Measurements from ENCODE around the gene DGCR6L.

DGCR6L gene

DNA sequence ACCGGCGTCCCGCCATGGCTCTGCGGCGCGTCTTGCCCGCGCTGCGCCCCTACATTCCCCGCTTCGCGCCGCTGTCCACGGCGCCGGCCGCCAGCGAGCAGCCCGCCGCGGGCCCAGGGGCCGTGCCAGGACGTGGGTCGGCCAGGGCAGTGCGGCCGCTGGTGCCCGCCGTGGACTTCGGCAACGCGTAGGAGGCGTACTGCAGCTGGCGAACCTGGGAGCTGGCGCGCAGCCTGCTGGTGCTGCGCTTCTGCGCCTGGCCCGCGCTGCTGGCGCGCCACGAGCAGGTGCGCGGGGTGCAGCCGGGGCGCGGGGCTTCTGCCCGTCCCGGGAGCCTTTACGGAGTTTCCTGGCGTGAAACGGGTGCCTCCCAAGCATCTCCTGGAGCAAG lies 20.1 kb downstream of the DGCR6L start:
- TF ChIP-seq CREB1 (IDR thresholded peaks at IDR 0.05; ENCODE audit: low read depth) = no peak
- TF ChIP-seq, protein P1, sequence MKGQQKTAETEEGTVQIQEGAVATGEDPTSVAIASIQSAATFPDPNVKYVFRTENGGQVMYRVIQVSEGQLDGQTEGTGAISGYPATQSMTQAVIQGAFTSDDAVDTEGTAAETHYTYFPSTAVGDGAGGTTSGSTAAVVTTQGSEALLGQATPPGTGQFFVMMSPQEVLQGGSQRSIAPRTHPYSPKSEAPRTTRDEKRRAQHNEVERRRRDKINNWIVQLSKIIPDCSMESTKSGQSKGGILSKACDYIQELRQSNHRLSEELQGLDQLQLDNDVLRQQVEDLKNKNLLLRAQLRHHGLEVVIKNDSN (IDR thresholded peaks at IDR 0.05) = no peak
- TF ChIP-seq, protein P2, sequence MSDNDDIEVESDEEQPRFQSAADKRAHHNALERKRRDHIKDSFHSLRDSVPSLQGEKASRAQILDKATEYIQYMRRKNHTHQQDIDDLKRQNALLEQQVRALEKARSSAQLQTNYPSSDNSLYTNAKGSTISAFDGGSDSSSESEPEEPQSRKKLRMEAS (IDR thresholded peaks at IDR 0.05) = peak; percentile 55; the same call in 1 of the 2 replicates
- TF ChIP-seq EP300 (IDR thresholded peaks at IDR 0.05; ENCODE audit: borderline replicate concordance) = no peak
- TF ChIP-seq EGR1 (IDR thresholded peaks at IDR 0.05) = peak; percentile 48; the same call in 1 of the 2 replicates
- TF ChIP-seq TAF1 (IDR thresholded peaks at IDR 0.05; ENCODE audit: low read depth) = peak; percentile 24; the same call in 1 of the 2 replicates
- no peak for TF ChIP-seq YY1 (IDR thresholded peaks at IDR 0.05; ENCODE audit: low read depth)
- TF ChIP-seq, protein P3, sequence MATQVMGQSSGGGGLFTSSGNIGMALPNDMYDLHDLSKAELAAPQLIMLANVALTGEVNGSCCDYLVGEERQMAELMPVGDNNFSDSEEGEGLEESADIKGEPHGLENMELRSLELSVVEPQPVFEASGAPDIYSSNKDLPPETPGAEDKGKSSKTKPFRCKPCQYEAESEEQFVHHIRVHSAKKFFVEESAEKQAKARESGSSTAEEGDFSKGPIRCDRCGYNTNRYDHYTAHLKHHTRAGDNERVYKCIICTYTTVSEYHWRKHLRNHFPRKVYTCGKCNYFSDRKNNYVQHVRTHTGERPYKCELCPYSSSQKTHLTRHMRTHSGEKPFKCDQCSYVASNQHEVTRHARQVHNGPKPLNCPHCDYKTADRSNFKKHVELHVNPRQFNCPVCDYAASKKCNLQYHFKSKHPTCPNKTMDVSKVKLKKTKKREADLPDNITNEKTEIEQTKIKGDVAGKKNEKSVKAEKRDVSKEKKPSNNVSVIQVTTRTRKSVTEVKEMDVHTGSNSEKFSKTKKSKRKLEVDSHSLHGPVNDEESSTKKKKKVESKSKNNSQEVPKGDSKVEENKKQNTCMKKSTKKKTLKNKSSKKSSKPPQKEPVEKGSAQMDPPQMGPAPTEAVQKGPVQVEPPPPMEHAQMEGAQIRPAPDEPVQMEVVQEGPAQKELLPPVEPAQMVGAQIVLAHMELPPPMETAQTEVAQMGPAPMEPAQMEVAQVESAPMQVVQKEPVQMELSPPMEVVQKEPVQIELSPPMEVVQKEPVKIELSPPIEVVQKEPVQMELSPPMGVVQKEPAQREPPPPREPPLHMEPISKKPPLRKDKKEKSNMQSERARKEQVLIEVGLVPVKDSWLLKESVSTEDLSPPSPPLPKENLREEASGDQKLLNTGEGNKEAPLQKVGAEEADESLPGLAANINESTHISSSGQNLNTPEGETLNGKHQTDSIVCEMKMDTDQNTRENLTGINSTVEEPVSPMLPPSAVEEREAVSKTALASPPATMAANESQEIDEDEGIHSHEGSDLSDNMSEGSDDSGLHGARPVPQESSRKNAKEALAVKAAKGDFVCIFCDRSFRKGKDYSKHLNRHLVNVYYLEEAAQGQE (IDR thresholded peaks at IDR 0.05; ENCODE audit: low read depth) = no peak
- TF ChIP-seq NFIC (IDR thresholded peaks at IDR 0.05) = 0 out of 2 replicates have a peak, but pooled peaks have one; percentile 53
- TF ChIP-seq RAD21 (IDR thresholded peaks at IDR 0.05; ENCODE audit: low read depth) = no peak
- no peak for TF ChIP-seq ZBTB7A (IDR thresholded peaks at IDR 0.05; ENCODE audit: low read depth)
- TF ChIP-seq TCF12 (IDR thresholded peaks at IDR 0.05; ENCODE audit: low read depth) = peak; percentile 34; the same call in 1 of the 2 replicates
- no peak for TF ChIP-seq TEAD4 (IDR thresholded peaks at IDR 0.05)
- TF ChIP-seq FOXM1 (IDR thresholded peaks at IDR 0.05; ENCODE audit: borderline replicate concordance, low read depth) = no peak
- TF ChIP-seq CEBPB (IDR thresholded peaks at IDR 0.05) = no peak

DNA sequence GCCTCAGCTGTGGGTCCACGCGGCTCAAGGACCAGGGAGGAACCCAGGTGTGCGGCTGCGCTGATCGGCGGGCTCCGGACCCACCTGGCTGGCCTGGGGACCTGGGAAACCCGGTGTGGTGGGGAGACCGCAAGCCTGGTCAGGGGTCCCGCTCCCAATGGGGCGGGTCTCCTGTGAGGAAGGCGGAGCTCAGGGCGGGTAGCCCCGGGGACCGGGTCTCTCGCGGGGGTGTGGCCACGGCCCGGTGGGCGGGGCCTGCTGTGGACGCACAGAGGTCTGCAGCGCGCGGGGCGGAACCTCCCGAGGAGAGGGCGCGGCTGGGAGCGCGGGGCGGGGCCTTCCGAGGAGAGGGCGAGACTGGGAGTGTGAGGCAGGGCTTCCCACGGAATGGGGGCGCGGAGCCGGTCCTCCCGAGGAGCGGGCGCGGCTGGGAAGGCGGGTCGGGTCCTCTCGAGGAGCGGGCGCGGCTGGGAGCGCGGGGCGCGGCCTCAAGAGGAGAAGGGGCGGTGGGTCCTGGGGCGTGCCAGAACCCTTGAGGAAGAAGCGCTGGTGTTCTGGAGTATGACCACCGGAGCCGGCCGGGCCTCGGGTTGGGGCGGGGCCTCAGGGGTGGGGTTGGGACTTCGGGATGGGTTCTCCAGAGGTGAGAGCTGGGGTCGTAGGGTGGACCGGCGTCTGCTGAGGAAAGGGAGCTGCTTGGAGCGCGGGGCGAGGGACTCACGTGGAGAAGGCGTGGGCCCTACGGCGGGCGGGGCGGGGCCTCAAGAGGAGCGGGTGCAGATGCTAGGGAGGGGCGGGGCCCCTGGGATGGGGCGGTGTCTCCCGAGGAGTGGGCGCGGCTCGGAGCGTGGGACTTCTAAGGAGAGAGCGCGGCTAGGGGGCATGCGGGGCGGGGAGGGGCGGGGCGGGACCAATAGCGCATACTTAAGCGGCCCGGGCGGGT lies 20.8 kb downstream of the DGCR6L start:
- no peak for TF ChIP-seq CEBPB (IDR thresholded peaks at IDR 0.05)
- TF ChIP-seq, protein P3 (IDR thresholded peaks at IDR 0.05; ENCODE audit: low read depth) = no peak
- no peak for TF ChIP-seq NFIC (IDR thresholded peaks at IDR 0.05)
- no peak for TF ChIP-seq CREB1 (IDR thresholded peaks at IDR 0.05; ENCODE audit: low read depth)
- TF ChIP-seq, protein P2 (IDR thresholded peaks at IDR 0.05) = peak; percentile 61
- no peak for TF ChIP-seq FOXM1 (IDR thresholded peaks at IDR 0.05; ENCODE audit: borderline replicate concordance, low read depth)
- TF ChIP-seq EP300 (IDR thresholded peaks at IDR 0.05; ENCODE audit: borderline replicate concordance) = no peak
- no peak for TF ChIP-seq RAD21 (IDR thresholded peaks at IDR 0.05; ENCODE audit: low read depth)
- TF ChIP-seq TEAD4 (IDR thresholded peaks at IDR 0.05) = 0 out of 2 replicates have a peak, but pooled peaks have one; percentile 14
- peak; percentile 50; the same call in 1 of the 2 replicates for TF ChIP-seq ZBTB7A (IDR thresholded peaks at IDR 0.05; ENCODE audit: low read depth)
- 0 out of 2 replicates have a peak, but pooled peaks have one; percentile 24 for TF ChIP-seq EGR1 (IDR thresholded peaks at IDR 0.05)

DNA sequence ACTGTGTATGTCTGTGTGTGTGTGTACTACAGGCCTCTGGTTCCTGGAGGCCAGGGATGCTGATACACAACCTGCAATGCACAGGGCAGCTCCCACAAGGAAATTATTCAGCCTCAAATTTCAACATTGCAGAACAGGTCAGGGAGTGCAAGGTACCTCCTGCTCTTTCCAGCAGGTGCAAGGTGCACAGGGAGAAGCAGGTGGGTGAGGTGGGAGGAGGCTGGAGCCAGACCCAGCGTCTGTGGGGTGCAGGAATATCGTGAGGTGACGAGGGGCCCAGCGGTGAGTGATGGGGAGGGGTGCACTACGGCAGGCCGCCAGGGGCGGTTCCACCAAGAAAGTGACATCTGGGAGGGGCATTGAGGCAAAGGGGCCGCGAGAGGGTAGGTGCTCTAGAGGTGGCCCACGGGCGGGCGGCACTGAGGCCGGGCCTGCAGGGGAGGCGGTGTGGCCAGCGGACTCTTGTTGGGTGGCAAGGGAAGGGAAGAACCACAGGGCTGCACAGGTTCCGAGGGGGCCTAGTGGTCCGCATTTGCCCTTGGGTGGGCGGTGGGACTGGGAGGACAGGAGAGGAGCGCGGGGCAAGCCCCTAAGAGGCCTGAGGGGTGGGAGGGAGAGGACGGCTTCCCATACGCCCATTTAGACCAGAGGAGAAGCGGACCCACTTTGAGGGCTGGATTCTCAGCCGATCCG lies 21.6 kb downstream of the DGCR6L start:
- no peak for TF ChIP-seq EP300 (IDR thresholded peaks at IDR 0.05; ENCODE audit: borderline replicate concordance)
- TF ChIP-seq, protein P1 (IDR thresholded peaks at IDR 0.05) = no peak

DNA sequence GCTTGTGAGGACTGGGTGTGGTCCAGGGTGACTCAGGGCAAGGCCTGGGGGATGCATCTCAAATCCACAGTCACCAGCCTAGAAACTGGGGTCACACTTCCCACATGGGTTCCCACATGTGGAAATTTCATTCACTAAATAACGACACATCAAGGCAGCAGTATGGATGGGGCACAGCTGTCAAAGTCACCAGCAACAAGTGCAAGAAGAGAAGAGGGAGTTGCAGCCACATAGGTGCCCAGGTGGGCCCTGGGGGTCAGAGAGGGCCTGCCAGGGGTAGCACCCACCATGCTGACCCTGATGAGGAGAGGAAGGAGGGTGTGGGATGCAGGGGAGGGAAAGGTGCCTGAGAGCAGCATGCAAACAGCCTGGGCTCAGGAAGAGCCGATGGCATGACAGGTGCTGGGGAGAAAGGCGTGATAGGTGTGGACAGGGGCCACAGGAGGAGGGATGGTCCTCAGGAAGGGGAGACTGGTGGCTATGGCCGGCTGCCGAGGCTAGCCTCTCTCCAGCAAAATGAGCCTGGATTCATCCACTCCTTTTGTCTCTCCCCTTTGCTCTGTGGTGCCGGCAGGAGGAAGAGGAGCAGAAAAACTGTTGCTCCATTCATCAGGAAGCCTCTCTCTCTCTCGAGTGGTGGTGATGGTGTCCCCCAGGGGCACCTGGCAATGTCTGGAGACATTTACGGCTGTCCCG lies 22.3 kb downstream of the DGCR6L start:
- TF ChIP-seq TAF1 (IDR thresholded peaks at IDR 0.05; ENCODE audit: low read depth) (no peak), CREB1 (IDR thresholded peaks at IDR 0.05; ENCODE audit: low read depth) (no peak), TEAD4 (IDR thresholded peaks at IDR 0.05) (no peak), CEBPB (IDR thresholded peaks at IDR 0.05) (no peak), FOXM1 (IDR thresholded peaks at IDR 0.05; ENCODE audit: borderline replicate concordance, low read depth) (no peak), EP300 (IDR thresholded peaks at IDR 0.05; ENCODE audit: borderline replicate concordance) (no peak), ZBTB7A (IDR thresholded peaks at IDR 0.05; ENCODE audit: low read depth) (no peak), EGR1 (IDR thresholded peaks at IDR 0.05) (no peak), TCF12 (IDR thresholded peaks at IDR 0.05; ENCODE audit: low read depth) (no peak), NFIC (IDR thresholded peaks at IDR 0.05) (no peak), RAD21 (IDR thresholded peaks at IDR 0.05; ENCODE audit: low read depth) (no peak), YY1 (IDR thresholded peaks at IDR 0.05; ENCODE audit: low read depth) (no peak)
- TF ChIP-seq, protein P1 (IDR thresholded peaks at IDR 0.05) = no peak
- TF ChIP-seq, protein P2 (IDR thresholded peaks at IDR 0.05) = no peak
- TF ChIP-seq, protein P3 (IDR thresholded peaks at IDR 0.05; ENCODE audit: low read depth) = no peak
